Subcutaneous adipose tissue (tissue), 4 donors: ENCODE results near the gene ERICH3. TPM values are rescaled to one million over a fixed set of nuclear protein-coding genes. Genes with fewer than 3 reads are reported as not detected.

Source experiments
- total RNA-seq, 4 donors: library from RNA; depleted of rRNA; stranded (reverse); fragments of >200 nt; gene quantifications; one replicate each; pipeline ENCODE4 v1.1.0, GENCODE V29; 2016
- TF ChIP-seq, protein P1 (sequence below): fragments of 450-650 bp; IDR thresholded peaks from one replicate; pipeline ENCODE4 v1.5.1; 2016; ENCODE audit warnings: low read depth, mild to moderate bottlenecking, control low read depth, antibody characterized with exemption, moderate library complexity

Gene ERICH3
- total RNA-seq, 4 donors from 2014 or later: not detected

- TF ChIP-seq, protein P1, sequence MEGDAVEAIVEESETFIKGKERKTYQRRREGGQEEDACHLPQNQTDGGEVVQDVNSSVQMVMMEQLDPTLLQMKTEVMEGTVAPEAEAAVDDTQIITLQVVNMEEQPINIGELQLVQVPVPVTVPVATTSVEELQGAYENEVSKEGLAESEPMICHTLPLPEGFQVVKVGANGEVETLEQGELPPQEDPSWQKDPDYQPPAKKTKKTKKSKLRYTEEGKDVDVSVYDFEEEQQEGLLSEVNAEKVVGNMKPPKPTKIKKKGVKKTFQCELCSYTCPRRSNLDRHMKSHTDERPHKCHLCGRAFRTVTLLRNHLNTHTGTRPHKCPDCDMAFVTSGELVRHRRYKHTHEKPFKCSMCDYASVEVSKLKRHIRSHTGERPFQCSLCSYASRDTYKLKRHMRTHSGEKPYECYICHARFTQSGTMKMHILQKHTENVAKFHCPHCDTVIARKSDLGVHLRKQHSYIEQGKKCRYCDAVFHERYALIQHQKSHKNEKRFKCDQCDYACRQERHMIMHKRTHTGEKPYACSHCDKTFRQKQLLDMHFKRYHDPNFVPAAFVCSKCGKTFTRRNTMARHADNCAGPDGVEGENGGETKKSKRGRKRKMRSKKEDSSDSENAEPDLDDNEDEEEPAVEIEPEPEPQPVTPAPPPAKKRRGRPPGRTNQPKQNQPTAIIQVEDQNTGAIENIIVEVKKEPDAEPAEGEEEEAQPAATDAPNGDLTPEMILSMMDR: no peak
These were observed 31.7 kb downstream of the ERICH3 start for GRCh38 chr1:74641876-74642275.

GRCh38 chr1:74641161-74641560 lies 32.4 kb downstream of the ERICH3 start:
- TF ChIP-seq, protein P1: no peak

DNA sequence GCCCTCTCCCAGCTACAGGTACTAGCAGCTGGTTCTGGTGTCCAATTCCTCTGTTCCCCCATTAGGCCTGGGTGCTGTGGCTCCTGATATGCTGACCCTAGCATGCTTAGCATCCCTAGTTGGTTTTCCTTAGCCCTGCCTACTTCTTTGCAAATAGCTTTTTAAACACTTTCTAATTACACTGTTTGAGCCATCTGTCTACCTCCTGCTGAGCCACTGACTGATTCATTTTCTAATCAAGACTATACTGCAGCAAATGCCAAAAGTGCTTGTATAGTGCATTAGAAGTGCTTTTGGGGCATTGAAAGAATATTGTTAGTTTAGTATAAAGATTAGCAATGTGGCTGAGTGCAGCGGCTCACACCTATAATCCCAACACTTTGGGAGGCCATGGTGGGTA lies 36.3 kb downstream of the ERICH3 start:
- TF ChIP-seq, protein P1: no peak

- TF ChIP-seq, protein P1: no peak
These were observed 44.3 kb downstream of the ERICH3 start for GRCh38 chr1:74629283-74629682.

DNA sequence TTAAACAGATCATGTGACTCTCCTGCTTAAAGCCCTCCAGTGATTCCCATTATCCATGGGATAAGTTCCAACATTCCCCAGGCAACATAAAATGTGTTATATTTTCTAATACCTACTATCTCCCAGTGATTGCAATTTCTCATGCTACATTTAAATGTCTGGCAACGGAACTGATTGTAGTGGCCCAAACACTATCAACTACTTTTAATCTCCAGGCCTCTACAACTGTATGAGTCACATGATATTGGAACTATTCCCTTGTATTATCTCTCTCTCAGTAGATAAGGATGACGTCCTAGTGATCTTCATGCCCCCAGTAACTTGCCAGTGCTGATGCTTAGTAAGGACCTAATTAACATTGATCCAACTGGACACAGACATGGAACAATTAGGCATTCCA lies 49.9 kb downstream of the ERICH3 start:
- TF ChIP-seq, protein P1: no peak

DNA sequence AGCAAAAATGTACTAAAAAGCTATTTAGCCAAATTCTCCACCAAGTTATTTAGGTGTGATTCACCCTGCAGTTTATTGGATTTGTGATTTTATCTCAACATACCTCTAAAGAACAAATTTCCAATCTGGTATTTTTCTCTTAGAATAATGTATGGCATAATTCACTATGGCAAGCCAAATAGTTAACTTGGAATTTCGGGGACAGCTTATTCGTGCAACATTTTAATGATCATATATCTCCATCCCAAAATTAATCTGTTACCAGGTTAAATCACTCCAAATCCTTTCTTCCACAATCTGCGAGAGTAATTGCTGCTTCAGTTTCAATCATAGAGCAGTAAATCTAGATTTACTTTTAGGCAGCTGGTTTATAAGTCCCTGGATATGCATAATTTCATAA lies 53.4 kb downstream of the ERICH3 start:
- TF ChIP-seq, protein P1: no peak

GRCh38 chr1:74618974-74619373 lies 54.6 kb downstream of the ERICH3 start:
- TF ChIP-seq, protein P1: no peak
